Measurements from ENCODE around the gene LSM7.

The LSM7 gene

GRCh38 chr19:2359992-2360685 is 31.8 kb upstream of the LSM7 start, which contains the start of gene TMPRSS9:
Gene TMPRSS9, plus strand, starts transcription at chr19:2360265. Its CDS starts 29,521 bp downstream, at chr19:2389786.
- TF ChIP-seq CTCF (IDR thresholded peaks at IDR 0.05; ENCODE audit: extremely low read depth, missing control alignments) = no peak
- no peak for DNase-seq (ENCODE audit: low spot score)

GRCh38 chr19:2358548-2359173 is 30.3 kb upstream of the LSM7 start:
- DNase-seq (ENCODE audit: low spot score) = no peak
- TF ChIP-seq CTCF (IDR thresholded peaks at IDR 0.05; ENCODE audit: extremely low read depth, missing control alignments) = no peak

DNA sequence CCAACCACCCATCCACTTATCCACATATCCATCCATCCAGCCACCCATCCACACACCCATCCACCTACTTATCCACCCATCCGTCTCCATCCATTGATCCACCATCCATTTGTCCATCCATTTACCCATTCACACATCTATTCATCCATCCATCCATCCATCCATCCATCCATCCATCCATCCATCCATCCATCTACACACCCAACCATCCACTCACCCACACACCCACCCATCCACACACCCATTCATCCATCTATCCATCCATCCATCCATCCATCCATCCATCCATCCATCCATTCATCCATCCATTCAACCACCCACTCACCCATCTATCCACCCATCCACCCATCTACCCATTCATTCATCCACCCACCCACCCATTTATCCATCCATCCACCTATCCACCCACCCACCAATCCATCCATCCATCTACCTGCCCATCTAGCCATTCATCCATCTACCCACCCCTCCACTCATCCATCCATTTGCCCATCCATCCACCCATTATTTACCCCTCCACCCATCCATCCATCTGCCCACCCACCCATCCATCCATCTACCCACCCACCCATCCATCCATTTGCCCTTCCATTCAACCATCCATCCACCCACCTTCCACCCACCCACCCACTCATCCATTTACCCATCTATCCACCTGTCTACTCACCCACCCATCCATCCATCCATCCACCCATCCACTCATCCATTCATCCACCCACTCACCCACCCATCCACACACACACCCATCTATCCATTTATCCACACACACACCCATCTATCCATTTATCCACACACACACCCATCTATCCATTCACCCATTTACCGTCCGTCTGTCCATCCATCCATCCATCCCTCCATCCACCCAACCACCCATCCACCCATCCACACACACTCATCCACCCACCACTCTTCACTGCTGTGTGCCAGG is 29.2 kb upstream of the LSM7 start:
- DNase-seq (ENCODE audit: low spot score) = no peak
- no peak for TF ChIP-seq CTCF (IDR thresholded peaks at IDR 0.05; ENCODE audit: extremely low read depth, missing control alignments)

DNA sequence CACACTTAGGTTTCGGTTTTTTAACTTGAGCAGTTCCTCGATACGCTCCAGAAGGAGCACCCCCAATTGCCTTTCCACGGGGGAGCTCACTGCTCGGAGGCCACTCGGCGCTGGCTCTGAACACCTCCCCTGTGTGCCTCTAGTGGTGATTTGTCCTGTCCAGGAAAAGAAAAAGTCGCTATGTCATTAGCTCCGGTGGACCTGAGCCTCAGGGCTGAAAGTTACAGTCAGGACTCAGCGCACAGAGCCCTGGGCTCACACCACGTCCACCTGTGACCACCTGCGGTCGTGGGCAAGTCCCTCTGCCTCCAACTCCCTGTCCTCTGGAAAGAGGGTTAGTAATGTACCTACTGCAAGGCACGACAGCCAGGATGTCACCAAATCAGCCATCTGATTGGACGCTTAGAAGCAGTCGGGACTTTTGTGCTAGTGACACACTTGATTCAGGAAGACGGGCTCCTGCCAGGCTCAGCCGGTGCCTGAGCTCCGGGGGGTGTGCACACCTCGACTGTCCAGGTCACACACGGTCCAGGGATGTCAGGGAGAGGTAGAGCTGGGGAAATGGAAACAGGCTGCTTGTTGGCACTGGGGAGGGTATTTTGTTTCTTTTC is 27.8 kb upstream of the LSM7 start:
- DNase-seq (ENCODE audit: low spot score) = no peak
- no peak for TF ChIP-seq CTCF (IDR thresholded peaks at IDR 0.05; ENCODE audit: extremely low read depth, missing control alignments)

- TF ChIP-seq CTCF (IDR thresholded peaks at IDR 0.05; ENCODE audit: extremely low read depth, missing control alignments) = no peak
- no peak for DNase-seq (ENCODE audit: low spot score)
Observed at GRCh38 chr19:2355168-2356035, 27.0 kb upstream of the LSM7 start.

DNA sequence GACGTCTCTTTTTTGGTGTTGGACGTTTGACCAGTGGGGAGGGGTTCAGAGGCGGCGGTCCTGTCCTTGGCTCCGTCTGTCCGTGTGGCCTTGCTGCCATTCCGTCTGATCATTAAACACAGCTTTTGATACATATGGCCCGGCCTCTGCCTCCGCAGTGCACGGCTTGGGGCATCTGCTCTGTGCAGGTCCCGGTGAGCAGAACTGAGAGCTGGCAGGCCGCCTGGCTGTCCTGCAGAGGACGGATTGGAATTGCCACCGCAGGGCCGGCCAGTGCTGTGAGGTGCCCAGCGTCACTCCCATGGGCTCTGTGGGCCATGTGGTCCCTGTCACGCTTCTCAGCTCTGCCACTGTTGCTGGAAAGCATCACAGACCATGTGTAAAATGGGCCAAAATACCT is 26.3 kb upstream of the LSM7 start:
- TF ChIP-seq CTCF (IDR thresholded peaks at IDR 0.05; ENCODE audit: extremely low read depth, missing control alignments) = no peak
- no peak for DNase-seq (ENCODE audit: low spot score)

Measured in GM20000 (cell line).